Embryonic facial prominence (tissue), 1 donor: Measurements from ENCODE around the gene RNF150.

Source experiments
- DNase-seq: peaks from one replicate; pipeline ENCODE4 v3.0.0-alpha.2; 2016; ENCODE audit errors: extremely low spot score

RNF150 gene

GRCh38 chr4:140865253-140866217 lies 267.7 kb downstream of the RNF150 start:
- DNase-seq, result no peak

GRCh38 chr4:140863197-140863596 lies 270.1 kb downstream of the RNF150 start:
- no peak for DNase-seq

- no peak for DNase-seq
Observed at GRCh38 chr4:140862177-140862442, 271.2 kb downstream of the RNF150 start.

- DNase-seq, result peak; percentile 85
Observed at GRCh38 chr4:140861359-140862176, 271.7 kb downstream of the RNF150 start.

- DNase-seq, result no peak
Observed at GRCh38 chr4:140858897-140859296, 274.4 kb downstream of the RNF150 start.

GRCh38 chr4:140857111-140857510 lies 276.2 kb downstream of the RNF150 start:
- no peak for DNase-seq

DNA sequence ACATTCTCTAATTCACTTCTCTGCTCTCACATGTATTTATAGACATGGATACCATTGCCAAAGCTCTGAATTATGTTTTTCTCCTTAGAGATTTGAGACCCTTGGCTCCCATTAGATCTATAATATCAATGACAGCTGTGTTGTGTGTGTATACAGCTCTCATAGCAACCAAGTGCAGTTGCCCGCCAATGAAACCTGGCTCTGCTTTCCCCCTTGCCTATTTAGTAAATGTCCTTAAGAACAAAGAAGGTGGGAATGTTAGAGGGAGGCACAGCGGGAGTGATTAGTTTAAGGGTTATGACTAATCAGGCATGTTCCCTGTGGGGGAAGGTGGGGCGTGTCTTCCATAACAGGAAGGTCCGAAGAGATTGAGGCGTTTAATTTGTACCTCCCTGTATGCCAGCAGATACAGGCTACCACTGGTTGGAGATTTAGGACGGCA lies 276.6 kb downstream of the RNF150 start:
- DNase-seq, result peak; percentile 71

DNA sequence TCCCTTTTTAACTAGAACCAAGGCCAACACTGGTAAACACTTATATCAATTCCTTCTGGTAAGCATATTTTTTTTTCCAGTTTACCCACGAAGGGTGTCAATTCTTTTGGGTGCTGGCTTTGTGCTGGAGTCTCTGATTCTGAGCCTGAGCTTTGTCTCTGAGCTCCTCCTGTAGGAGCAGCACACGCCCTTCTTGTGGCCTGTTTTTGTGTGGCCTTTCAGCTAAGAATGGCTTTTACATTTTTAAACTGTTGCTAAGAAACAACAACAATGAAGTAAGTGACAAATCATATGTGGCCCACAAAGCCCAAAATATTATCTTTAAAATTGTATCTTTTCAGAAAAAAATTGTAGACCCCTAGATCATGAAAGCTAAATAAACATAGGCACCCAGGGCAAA lies 279.1 kb downstream of the RNF150 start:
- no peak for DNase-seq

GRCh38 chr4:140851804-140852203 lies 281.5 kb downstream of the RNF150 start:
- DNase-seq, result no peak

- peak; percentile 70 for DNase-seq
Observed at GRCh38 chr4:140851032-140851636, 282.1 kb downstream of the RNF150 start.

- no peak for DNase-seq
Observed at GRCh38 chr4:140849526-140849925, 283.7 kb downstream of the RNF150 start.

DNA sequence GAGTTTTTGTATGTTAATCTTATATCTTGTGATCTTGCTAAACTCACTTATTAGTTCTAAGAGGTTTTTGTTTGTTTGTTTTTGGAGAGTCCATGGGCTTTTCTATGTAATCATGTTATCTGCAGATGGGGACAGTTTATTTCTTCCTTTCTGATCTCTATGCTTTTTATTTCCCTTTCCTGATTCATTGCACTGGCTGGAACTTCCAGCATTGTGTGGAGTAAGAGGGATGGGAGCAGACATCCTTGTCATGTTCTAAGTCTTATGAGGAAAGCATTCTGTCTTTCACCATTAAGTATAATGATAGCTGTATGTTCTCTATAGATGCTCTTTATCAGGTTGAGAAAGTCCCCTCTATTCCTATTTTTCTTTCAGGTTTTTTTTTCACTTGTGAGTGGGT lies 286.5 kb downstream of the RNF150 start:
- DNase-seq, result no peak

- DNase-seq, result no peak
Observed at GRCh38 chr4:140844061-140844460, 289.2 kb downstream of the RNF150 start.

- no peak for DNase-seq
Observed at GRCh38 chr4:140841186-140841585, 292.1 kb downstream of the RNF150 start.

DNA sequence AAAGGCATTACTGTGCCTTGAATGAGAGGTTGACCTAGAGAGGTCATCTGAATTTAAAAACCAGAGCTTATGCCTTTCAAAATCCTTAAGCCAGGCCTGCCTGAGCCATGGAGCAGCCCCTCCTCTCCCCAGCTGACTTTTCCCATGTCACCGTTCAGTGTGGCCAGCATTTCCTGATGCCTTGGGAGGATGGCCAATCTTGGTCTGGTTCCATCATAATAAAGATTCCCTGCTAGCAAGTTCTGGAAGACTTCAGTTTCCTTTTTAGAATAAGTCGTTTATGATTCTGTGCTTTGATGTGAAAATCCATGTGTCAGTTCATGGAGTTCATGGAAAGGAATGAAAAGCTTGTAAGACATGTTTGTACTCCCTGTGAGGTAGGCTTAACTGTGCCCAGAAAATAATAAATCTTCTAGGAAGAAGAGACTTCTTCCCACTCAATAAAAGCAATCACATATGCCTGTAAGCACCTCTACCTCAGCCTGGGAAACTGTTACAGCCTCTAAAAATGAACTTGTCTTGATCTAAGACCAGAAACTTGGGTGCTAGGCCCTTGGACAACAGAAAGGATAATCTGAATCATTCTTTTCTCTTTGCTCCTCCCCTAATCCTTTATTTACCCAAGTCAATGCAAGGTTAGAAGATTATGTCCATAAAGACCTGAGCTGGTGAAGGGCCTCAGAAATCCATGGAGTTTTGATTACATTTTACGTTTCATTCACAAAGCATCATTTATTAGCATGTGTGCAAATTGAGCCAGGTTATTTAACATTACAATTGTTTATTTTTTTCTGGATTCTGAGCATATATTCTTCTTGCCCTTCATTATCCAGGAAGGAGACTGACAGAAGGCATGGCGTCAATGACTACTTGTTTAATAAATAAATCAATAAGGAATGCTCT lies 293.1 kb downstream of the RNF150 start:
- DNase-seq, result no peak

DNA sequence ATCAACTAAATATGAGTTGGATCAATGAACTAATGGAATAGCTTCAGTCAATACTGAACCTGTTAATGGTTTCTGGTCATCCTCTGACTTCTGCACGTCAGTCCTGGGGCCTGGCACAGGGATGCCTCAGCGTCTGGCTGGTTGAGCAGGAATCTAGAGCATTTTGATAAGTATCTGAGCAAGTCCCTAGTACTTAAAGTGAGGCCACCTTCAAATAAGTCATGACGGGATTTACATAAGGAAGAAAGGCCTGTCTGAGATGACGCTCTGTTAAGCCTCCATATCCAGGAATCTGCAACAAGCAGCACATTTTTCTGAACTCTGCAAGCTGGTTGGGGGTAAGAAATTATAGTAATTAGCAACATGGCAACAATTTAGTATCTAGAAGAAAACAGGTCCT lies 293.9 kb downstream of the RNF150 start:
- no peak for DNase-seq

DNA sequence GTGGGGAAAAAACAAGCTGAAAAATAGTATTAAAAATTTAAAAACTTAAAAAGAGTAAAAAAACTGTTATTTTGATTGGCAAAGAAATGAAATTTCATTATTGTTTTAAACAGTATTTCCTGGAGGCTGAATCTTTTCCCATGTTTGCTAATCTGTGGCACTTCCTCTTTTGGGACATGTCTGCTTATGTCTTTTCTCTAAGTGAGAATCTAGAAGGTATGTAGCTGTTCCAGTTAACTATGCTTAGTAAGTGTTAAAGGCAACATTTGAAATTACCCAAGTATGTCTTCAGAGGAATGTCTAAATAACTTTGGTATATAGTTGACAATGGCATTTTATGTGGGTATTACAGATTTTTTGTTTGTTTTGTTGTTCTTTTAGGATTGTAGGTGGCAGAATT lies 295.5 kb downstream of the RNF150 start:
- DNase-seq, result no peak

DNA sequence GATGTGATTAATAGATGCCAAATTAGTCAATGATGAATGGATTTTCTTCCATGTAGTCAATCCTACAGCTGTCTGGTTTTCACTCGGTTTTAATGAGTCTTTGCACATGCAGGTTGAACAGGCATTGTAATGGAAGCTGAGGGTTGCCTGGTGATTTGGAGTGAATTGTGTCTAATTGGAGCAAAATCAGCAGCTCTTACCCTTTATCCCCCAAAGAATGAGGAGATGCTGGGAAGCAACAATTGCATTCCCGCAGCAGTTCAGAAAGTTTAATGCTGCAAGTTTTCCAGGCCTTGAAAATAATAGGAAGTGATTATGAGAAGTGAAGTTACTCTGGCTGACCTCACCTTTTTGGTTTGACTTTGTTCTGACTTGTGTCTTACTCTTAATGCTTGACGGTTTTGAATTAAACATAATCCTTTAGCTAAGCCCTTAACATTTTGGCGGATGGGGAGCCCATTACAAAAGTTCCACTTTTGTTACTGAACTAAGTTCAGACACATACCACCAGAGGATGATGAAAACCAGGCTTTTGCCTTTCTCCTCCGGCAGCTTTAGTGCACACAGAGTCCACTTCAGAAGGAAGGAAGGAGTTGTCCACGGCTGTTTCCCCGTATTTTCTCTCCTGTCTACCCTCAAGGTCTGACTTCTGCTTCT lies 298.3 kb downstream of the RNF150 start:
- DNase-seq, result no peak

DNA sequence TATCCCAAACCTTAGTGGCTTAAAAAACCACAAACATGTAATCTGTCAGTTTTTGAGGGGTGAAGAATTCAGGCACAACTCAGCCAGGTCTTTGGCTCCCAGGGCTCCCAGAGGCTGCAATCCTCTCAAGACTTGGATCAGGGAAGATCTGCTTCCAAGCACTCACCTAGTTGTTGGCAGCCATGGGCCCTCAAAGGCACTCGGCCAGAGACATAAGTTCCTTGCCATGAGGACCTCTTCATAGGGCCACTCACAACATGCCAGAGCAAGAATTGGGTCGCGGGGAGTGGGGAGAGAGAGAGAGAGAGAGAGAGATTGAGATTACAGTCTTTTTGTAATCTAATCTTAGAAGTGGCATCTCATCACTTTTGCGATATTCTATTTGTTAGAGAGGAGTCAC lies 300.0 kb downstream of the RNF150 start:
- DNase-seq, result no peak

DNA sequence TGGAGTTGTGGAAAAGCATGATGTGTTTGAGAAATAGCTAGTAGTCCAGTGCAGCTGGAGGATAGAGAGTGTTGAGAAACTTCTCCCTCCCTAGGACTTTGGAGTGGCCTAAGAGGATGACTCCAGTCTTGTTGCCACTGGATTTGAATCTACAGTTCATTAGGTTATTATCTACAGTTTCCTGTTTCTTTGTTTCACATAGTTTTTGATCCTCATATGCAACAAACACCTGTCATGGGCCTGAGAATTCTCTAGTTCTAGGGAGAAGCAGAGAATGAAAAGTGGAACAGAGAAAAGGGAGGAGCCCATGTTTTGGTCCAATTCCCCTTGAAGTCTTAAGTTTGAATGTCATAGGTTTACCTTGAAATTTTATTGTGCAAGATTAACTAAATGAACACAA lies 303.4 kb downstream of the RNF150 start:
- no peak for DNase-seq

DNA sequence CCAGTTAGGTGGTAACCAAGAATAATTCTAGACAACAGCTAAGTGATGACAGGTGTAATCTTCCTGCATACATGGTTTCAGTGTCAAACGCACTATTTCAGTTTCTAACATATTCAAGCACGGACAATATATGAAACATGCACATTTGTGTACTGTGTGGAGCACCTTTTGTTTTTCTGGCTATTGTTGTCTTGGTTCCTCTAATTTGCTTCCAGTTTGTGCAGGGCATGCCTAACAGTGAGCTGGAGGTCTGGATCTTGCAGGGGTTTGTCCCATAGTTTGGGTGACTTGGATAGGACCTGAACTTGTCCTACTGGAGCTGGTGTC lies 306.6 kb downstream of the RNF150 start:
- no peak for DNase-seq
